HepG2 (cell line): ENCODE data around the gene OR52E8. TPM values are rescaled to one million over a fixed set of nuclear protein-coding genes. Genes with fewer than 3 reads are reported as not detected.

ENCODE experiments used
- ATAC-seq: fragments of 200-7000 bp; cut with Tn5 transposase; 3 replicates; pipeline ENCODE4 v1.9.1; 2020; ENCODE audit warnings: mild to moderate bottlenecking, moderate library complexity
- BruUV-seq: library from RNA; stranded (reverse); fragments of 400-500 nt; replicated peaks from 2 replicates; lab custom pipeline; 2021; lab: Mats Ljungman, UMichigan
- CTCF ChIA-PET: fragments of 300-600 bp; formaldehyde crosslinking; extraction: SDS; loops from one replicate; lab custom pipeline; 2021; ENCODE audit warnings: low total read pairs, inconsistent platforms, low intra/inter-chr PET ratio; lab: Yijun Ruan, JAX
- POLR2A ChIA-PET: fragments of 350-600 bp; sonication (Branson Sonifier 250); formaldehyde crosslinking; loops from one replicate; lab custom pipeline; 2020; ENCODE audit warnings: antibody characterized with exemption, inconsistent platforms; lab: Yijun Ruan, JAX
- DNase-seq: peaks from one replicate; pipeline ENCODE4 v3.0.0-alpha.2; 2015; ENCODE audit warnings: low spot score
- FAIRE-seq: peaks from 3 replicates; lab custom pipeline; 2011; peaks lifted over from hg19 to GRCh38; lab: Jason Lieb, UNC
- H2AFZ ChIP-seq: one replicate; pipeline ENCODE4 v1.6.1; 2011; ENCODE audit warnings: low read length, inconsistent platforms
- H3K27ac ChIP-seq: fragments of 300-600 bp; 3 replicates; pipeline ENCODE4 v1.8.0; 2011; ENCODE audit warnings: mixed run types, mild to moderate bottlenecking, mixed read lengths, low read length, inconsistent platforms; ENCODE audit not compliant: insufficient read depth; ENCODE audit errors: extremely low read length
- H3K27me3 ChIP-seq, 2 experiments: fragments of 200-600 bp in 1 of 2; 2 replicates in 1 of 2; 3 replicates in 1 of 2; pipeline versions ENCODE4 v1.6.0 to v1.8.0; 2011; ENCODE audit warnings: low read length in 2 of 2, mild to moderate bottlenecking in 2 of 2, moderate library complexity in 2 of 2, inconsistent platforms in 1 of 2; ENCODE audit not compliant: insufficient read depth in 2 of 2, control insufficient read depth in 1 of 2
- H3K36me3 ChIP-seq, 2 experiments: fragments of 200-600 bp in 1 of 2; replicated peaks in 1 of 2; 2 replicates in 1 of 2; 3 replicates in 1 of 2; pipeline versions ENCODE4 v1.5.1 to v1.8.0; 2011; ENCODE audit warnings: low read length in 2 of 2, inconsistent platforms in 1 of 2; ENCODE audit not compliant: insufficient read depth in 2 of 2, control insufficient read depth in 1 of 2
- H3K4me1 ChIP-seq: 2 replicates; pipeline ENCODE4 v1.5.1; 2012; ENCODE audit warnings: low read length, inconsistent platforms; ENCODE audit not compliant: insufficient read depth
- H3K4me2 ChIP-seq: 2 replicates; pipeline ENCODE4 v1.6.0; 2011; ENCODE audit warnings: low read depth, low read length, inconsistent platforms
- H3K4me3 ChIP-seq, 3 experiments: fragments of 200-600 bp in 1 of 3; sonication (generic), shearing (Covaris generic) in 1 of 3; replicated peaks in 1 of 3; 2 replicates each; pipeline ENCODE4 v1.5.1; 2011 to 2016; ENCODE audit warnings: low read length in 3 of 3, inconsistent platforms in 2 of 3, low read depth in 2 of 3, mild to moderate bottlenecking in 2 of 3, control low read depth in 1 of 3, mixed read lengths in 1 of 3; ENCODE audit not compliant: insufficient read depth in 1 of 3
- H3K79me2 ChIP-seq: one replicate; pipeline ENCODE4 v1.6.1; 2011; ENCODE audit warnings: low read length, inconsistent platforms; ENCODE audit not compliant: insufficient read depth
- H3K9ac ChIP-seq: 2 replicates; pipeline ENCODE4 v1.6.0; 2011; ENCODE audit warnings: mild to moderate bottlenecking, low read depth, low read length, inconsistent platforms; ENCODE audit not compliant: insufficient read depth
- H3K9me3 ChIP-seq: 2 replicates; pipeline ENCODE4 v1.5.1; 2012; ENCODE audit warnings: mild to moderate bottlenecking, low read length
- H4K20me1 ChIP-seq: 2 replicates; pipeline ENCODE4 v1.6.0; 2011; ENCODE audit warnings: inconsistent platforms, mild to moderate bottlenecking, low read length, moderate library complexity; ENCODE audit not compliant: insufficient read depth
- FOXO4 ChIP-seq: sonication (generic); formaldehyde crosslinking; conservative IDR thresholded peaks from 2 replicates; pipeline ENCODE4 v1.8.1; 2023; ENCODE audit warnings: missing genetic modification reagents
- GZF1 ChIP-seq: sonication (generic); formaldehyde crosslinking; IDR thresholded peaks from 2 replicates; pipeline ENCODE4 v1.5.1; 2020; ENCODE audit warnings: mild to moderate bottlenecking, missing genetic modification reagents
- HDAC6 ChIP-seq: fragments of 200-600 bp; sonication (generic); IDR thresholded peaks from 2 replicates; pipeline ENCODE4 v1.7.0; 2017; ENCODE audit warnings: mild to moderate bottlenecking, antibody characterized with exemption, low read length, low read depth
- HHEX ChIP-seq: IDR thresholded peaks from 2 replicates; pipeline ENCODE4 v1.6.1; 2016; ENCODE audit warnings: control low read depth
- HOXA9 ChIP-seq: sonication (generic); formaldehyde crosslinking; IDR thresholded peaks from 2 replicates; pipeline ENCODE4 v1.8.1; 2022; ENCODE audit warnings: missing genetic modification reagents, mild to moderate bottlenecking, moderate library complexity, borderline replicate concordance
- MAFF ChIP-seq: IDR thresholded peaks from 2 replicates; pipeline ENCODE4 v1.6.1; 2011; ENCODE audit warnings: low read depth, low read length, improper control_type of control experiment
- MAFK ChIP-seq, 2 experiments: IDR thresholded peaks in 1 of 2; conservative IDR thresholded peaks in 1 of 2; 2 replicates each; pipeline ENCODE4 v1.6.1; 2011; ENCODE audit warnings: improper control_type of control experiment in 2 of 2, low read length in 2 of 2
- NFE2L1 ChIP-seq: sonication (generic); formaldehyde crosslinking; IDR thresholded peaks from 2 replicates; pipeline ENCODE4 v1.4.0; 2020; ENCODE audit warnings: missing genetic modification reagents, mild to moderate bottlenecking, borderline replicate concordance
- PHF20 ChIP-seq: sonication (generic); formaldehyde crosslinking; IDR thresholded peaks from 2 replicates; pipeline ENCODE4 v1.5.0; 2020; ENCODE audit warnings: mild to moderate bottlenecking, missing genetic modification reagents
- TCF7L2 ChIP-seq: IDR thresholded peaks from 2 replicates; pipeline ENCODE4 v1.6.1; 2011; ENCODE audit warnings: mild to moderate bottlenecking, low read depth, low read length, moderate library complexity
- ZNF20 ChIP-seq: sonication (generic); formaldehyde crosslinking; IDR thresholded peaks from 2 replicates; pipeline ENCODE4 v1.4.0; 2020; ENCODE audit warnings: mild to moderate bottlenecking, moderate library complexity, missing genetic modification reagents
- ZNF317 ChIP-seq: sonication (generic); formaldehyde crosslinking; IDR thresholded peaks from 2 replicates; pipeline ENCODE4 v1.5.0; 2020; ENCODE audit warnings: mild to moderate bottlenecking, missing genetic modification reagents
- ZNF329 ChIP-seq: sonication (generic); formaldehyde crosslinking; IDR thresholded peaks from 2 replicates; pipeline ENCODE4 v1.9.0; 2021; ENCODE audit warnings: low read depth, mild to moderate bottlenecking, missing genetic modification reagents
- ZNF7 ChIP-seq: IDR thresholded peaks from 2 replicates; pipeline ENCODE4 v1.6.1; 2016; ENCODE audit warnings: missing biosample characterization, missing genetic modification reagents
- ZNF775 ChIP-seq: sonication (generic); formaldehyde crosslinking; IDR thresholded peaks from 2 replicates; pipeline ENCODE4 v1.4.0; 2020; ENCODE audit warnings: missing genetic modification reagents, mild to moderate bottlenecking, moderate library complexity, borderline replicate concordance
- in situ Hi-C: cut with HindIII; loops from 2 replicates; pipeline ENCODE4 v1.10.0; 2017; ENCODE audit warnings: low pct_unique_long_range_greater_than_20kb; ENCODE audit not compliant: extremely low pct_ligation_motif_present
- intact Hi-C: fragments of 100-400 bp; cut with micrococcal nuclease; formaldehyde crosslinking; loops from one replicate; pipeline ENCODE4 v1.10.0; 2022; ENCODE audit not compliant: unreplicated experiment
- polyA plus RNA-seq, 8 experiments: library from polyadenylated mRNA; depleted of rRNA in 3 of 8; stranded (reverse) in 7 of 8; unstranded in 1 of 8; fragments of >200 nt; fragmentation: Illumina TruSeq in 4 of 8; extraction: Trizol in 4 of 8; gene quantifications; 2 replicates each; pipeline versions ENCODE4 v1.2.1 to v1.2.3, GENCODE V29; 2011 to 2016; ENCODE audit warnings: low read depth in 4 of 8, missing spikeins in 1 of 8, mixed read lengths in 1 of 8; ENCODE audit not compliant: insufficient read depth in 1 of 8
- total RNA-seq, 5 experiments: library from RNA; depleted of rRNA; stranded (reverse); fragments of >200 nt; fragmentation: Illumina TruSeq; extraction: Trizol; gene quantifications; 2 replicates each; pipeline ENCODE4 v1.2.3, GENCODE V29; 2016; ENCODE audit warnings: low read depth in 1 of 5
- TF ChIP-seq, protein P1 (sequence below): sonication (generic); formaldehyde crosslinking; IDR thresholded peaks from 2 replicates; pipeline ENCODE4 v1.5.0; 2020; ENCODE audit warnings: mild to moderate bottlenecking, missing genetic modification reagents
- TF ChIP-seq, protein P2 (sequence below): IDR thresholded peaks from 2 replicates; pipeline ENCODE4 v1.6.1; 2016

OR52E8 gene
- total and polyA plus RNA-seq, 2 of the 13 experiments (the other 11 are each of a cell fraction or from before 2014, with no cell fraction given): not detected

GRCh38 chr11:5887172-5887571 lies 29.7 kb upstream of the OR52E8 start (continued):
- TF ChIP-seq ZNF329 (no peak), TCF7L2 (no peak), GZF1 (CRISPR knock-in tag) (no peak), ZNF317 (CRISPR knock-in tag) (no peak)
- TF ChIP-seq, protein P1, sequence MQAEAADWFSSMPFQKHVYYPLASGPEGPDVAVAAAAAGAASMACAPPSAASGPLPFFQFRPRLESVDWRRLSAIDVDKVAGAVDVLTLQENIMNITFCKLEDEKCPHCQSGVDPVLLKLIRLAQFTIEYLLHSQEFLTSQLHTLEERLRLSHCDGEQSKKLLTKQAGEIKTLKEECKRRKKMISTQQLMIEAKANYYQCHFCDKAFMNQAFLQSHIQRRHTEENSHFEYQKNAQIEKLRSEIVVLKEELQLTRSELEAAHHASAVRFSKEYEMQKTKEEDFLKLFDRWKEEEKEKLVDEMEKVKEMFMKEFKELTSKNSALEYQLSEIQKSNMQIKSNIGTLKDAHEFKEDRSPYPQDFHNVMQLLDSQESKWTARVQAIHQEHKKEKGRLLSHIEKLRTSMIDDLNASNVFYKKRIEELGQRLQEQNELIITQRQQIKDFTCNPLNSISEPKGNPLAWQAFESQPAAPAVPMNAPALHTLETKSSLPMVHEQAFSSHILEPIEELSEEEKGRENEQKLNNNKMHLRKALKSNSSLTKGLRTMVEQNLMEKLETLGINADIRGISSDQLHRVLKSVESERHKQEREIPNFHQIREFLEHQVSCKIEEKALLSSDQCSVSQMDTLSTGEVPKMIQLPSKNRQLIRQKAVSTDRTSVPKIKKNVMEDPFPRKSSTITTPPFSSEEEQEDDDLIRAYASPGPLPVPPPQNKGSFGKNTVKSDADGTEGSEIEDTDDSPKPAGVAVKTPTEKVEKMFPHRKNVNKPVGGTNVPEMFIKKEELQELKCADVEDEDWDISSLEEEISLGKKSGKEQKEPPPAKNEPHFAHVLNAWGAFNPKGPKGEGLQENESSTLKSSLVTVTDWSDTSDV (CRISPR knock-in tag): no peak

DNA sequence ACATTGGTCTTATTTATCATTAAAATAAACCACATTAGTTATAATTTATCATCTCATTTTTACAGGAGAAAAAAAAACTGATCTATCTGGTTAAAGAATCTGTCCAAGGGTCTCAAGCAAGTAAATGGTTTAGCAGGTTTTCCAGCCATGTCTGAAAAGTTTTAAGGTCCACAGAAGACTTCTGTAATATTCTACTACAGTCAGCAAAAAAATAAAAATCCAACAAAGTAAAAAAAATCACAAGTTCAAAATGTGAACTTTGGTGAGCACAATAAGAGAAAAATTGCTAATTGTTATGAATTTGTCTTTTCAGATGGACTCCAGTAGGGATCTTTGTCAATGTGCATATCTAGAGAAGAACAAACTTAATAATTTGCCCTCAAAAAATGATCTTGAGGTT lies 24.3 kb upstream of the OR52E8 start:
- in situ Hi-C loops: no loop called here
- no peaks in the 10 kb centered on the region for H3K9me3 ChIP-seq
- no peak overlapping the region for H2AFZ ChIP-seq
- H3K27ac ChIP-seq: no peak overlapping the region
- no peaks in the 10 kb centered on the region for H3K79me2 ChIP-seq
- TF ChIP-seq FOXO4 (CRISPR knock-in tag) (no peak), HOXA9 (CRISPR knock-in tag) (no peak), ZNF7 (no peak), HHEX (CRISPR knock-in tag) (no peak), ZNF20 (no peak), HDAC6 (no peak), PHF20 (CRISPR knock-in tag) (no peak), ZNF775 (no peak), NFE2L1 (CRISPR knock-in tag) (no peak), MAFK (conservative IDR thresholded peaks at IDR 0.05 in 1 of 2, IDR thresholded peaks at IDR 0.05 in 1 of 2; ENCODE audit: low read length in 2 of 2) (peak; percentile 49 to 87; a peak in 3 of 4 replicates), MAFF (peak; percentile 71; the same call in 1 of the 2 replicates)
- TF ChIP-seq, protein P2, sequence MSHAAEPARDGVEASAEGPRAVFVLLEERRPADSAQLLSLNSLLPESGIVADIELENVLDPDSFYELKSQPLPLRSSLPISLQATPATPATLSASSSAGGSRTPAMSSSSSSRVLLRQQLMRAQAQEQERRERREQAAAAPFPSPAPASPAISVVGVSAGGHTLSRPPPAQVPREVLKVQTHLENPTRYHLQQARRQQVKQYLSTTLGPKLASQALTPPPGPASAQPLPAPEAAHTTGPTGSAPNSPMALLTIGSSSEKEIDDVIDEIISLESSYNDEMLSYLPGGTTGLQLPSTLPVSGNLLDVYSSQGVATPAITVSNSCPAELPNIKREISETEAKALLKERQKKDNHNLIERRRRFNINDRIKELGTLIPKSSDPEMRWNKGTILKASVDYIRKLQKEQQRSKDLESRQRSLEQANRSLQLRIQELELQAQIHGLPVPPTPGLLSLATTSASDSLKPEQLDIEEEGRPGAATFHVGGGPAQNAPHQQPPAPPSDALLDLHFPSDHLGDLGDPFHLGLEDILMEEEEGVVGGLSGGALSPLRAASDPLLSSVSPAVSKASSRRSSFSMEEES (CRISPR knock-in tag): no peak
- no peak overlapping the region for H3K9ac ChIP-seq
- CTCF ChIA-PET: no interaction called here
- POLR2A ChIA-PET: no interaction called here
- BruUV-seq: no TSS peak
- H3K36me3 ChIP-seq: no peaks in the 10 kb centered on the region
- no peak overlapping the region for H3K4me3 ChIP-seq
- no peak overlapping the region for H3K4me2 ChIP-seq
- intact Hi-C loops: no loop called here
- ATAC-seq (no peak), DNase-seq (no peak), FAIRE-seq (no peak)
- no peaks in the 10 kb centered on the region for H4K20me1 ChIP-seq
- H3K27me3 ChIP-seq: no peaks in the 10 kb centered on the region
- no peaks in the 10 kb centered on the region for H3K4me1 ChIP-seq
